ENCODE measurements around the gene AK9.

Gene AK9

GRCh38 chr6:109458774-109459531 is 232.0 kb downstream of the AK9 start:
- no peak for DNase-seq (ENCODE audit: low read depth in 2 of 2)

GRCh38 chr6:109457562-109457996 is 233.4 kb downstream of the AK9 start:
- no peak for DNase-seq (ENCODE audit: low read depth in 2 of 2)

GRCh38 chr6:109456710-109457561 is 234.1 kb downstream of the AK9 start:
- DNase-seq (ENCODE audit: low read depth in 2 of 2), result no peak

GRCh38 chr6:109456111-109456583 is 234.9 kb downstream of the AK9 start:
- DNase-seq (ENCODE audit: low read depth in 2 of 2), result no peak

GRCh38 chr6:109455437-109456110 is 235.4 kb downstream of the AK9 start, which contains the start of gene MICAL1:
Gene MICAL1, minus strand, starts transcription at chr6:109455772. Its CDS starts 1,576 bp downstream, at chr6:109454196.
- no peak for DNase-seq (ENCODE audit: low read depth in 2 of 2)

GRCh38 chr6:109454496-109455436 is 236.2 kb downstream of the AK9 start:
- no peak for DNase-seq (ENCODE audit: low read depth in 2 of 2)

GRCh38 chr6:109453594-109454495 is 237.2 kb downstream of the AK9 start:
- DNase-seq (ENCODE audit: low read depth in 2 of 2), result no peak

GRCh38 chr6:109453156-109453555 is 237.8 kb downstream of the AK9 start:
- no peak for DNase-seq (ENCODE audit: low read depth in 2 of 2)

- DNase-seq (ENCODE audit: low read depth in 2 of 2), result no peak
These were observed 238.8 kb downstream of the AK9 start for GRCh38 chr6:109452181-109452580.

- no peak for DNase-seq (ENCODE audit: low read depth in 2 of 2)
These were observed 239.6 kb downstream of the AK9 start for GRCh38 chr6:109451376-109451775.

- DNase-seq (ENCODE audit: low read depth in 2 of 2), result no peak
These were observed 240.2 kb downstream of the AK9 start for GRCh38 chr6:109450801-109451200.

GRCh38 chr6:109449795-109450673 is 241.0 kb downstream of the AK9 start:
- DNase-seq (ENCODE audit: low read depth in 2 of 2), result no peak

GRCh38 chr6:109449064-109449794 is 241.8 kb downstream of the AK9 start:
- DNase-seq (ENCODE audit: low read depth in 2 of 2), result no peak

- no peak for DNase-seq (ENCODE audit: low read depth in 2 of 2)
These were observed 242.4 kb downstream of the AK9 start for GRCh38 chr6:109448615-109449014.

- DNase-seq (ENCODE audit: low read depth in 2 of 2), result no peak
These were observed 243.0 kb downstream of the AK9 start for GRCh38 chr6:109447878-109448555.

- no peak for DNase-seq (ENCODE audit: low read depth in 2 of 2)
These were observed 243.9 kb downstream of the AK9 start for GRCh38 chr6:109447087-109447486.

GRCh38 chr6:109446541-109446940 is 244.5 kb downstream of the AK9 start:
- no peak for DNase-seq (ENCODE audit: low read depth in 2 of 2)

GRCh38 chr6:109446072-109446471 is 244.9 kb downstream of the AK9 start:
- no peak for DNase-seq (ENCODE audit: low read depth in 2 of 2)
